ENCODE measurements around the gene CLBA1.

Gene CLBA1

GRCh38 chr14:104974665-104975390 is 10.8 kb upstream of the CLBA1 start:
- Histone ChIP-seq H3K4me3 (ENCODE audit: control insufficient read depth in 1 of 7, extremely low read depth in 1 of 7, insufficient read depth in 4 of 7, low read depth in 2 of 7, low read length in 6 of 7) (no peak overlapping the region), H3K27me3 (replicated peaks in 2 of 5; ENCODE audit: control insufficient read depth in 4 of 5, insufficient read depth in 5 of 5, low read length in 4 of 5) (peaks cover 0 to 28% (median 15%) of the 10 kb centered on the region in 5 experiments), H3K36me3 (ENCODE audit: control insufficient read depth in 4 of 4, insufficient read depth in 4 of 4, low read length in 3 of 4) (no peaks in the 10 kb centered on the region), H3K4me1 (ENCODE audit: control extremely low read depth in 1 of 4, control insufficient read depth in 4 of 4, insufficient read depth in 4 of 4, low read length in 3 of 4) (peaks cover 0 to 16% (median 13%) of the 10 kb centered on the region in 4 experiments), H3K27ac (ENCODE audit: insufficient read depth in 1 of 2, low read depth in 1 of 2, low read length in 2 of 2, poor library complexity in 1 of 2, severe bottlenecking in 2 of 2) (no peak overlapping the region), H3K9me3 (ENCODE audit: control extremely low read depth in 1 of 5, control insufficient read depth in 4 of 5, insufficient read depth in 2 of 5, low read depth in 1 of 5, low read length in 4 of 5) (no peaks in the 10 kb centered on the region)
- CTCF ChIA-PET: interaction anchor here (0.7 to 5.8 kb wide), 30 partner anchors 10 to 315 kb away, joined by 3 to 100 read pairs (median 4); partner anchors contain the start of genes CLBA1 and GPR132
- DNase-seq: no peak
- WGBS (ENCODE audit: insufficient coverage): 94% methylated on average over 11 of the region's 14 CpGs
- POLR2A ChIA-PET: no interaction called here

- 46% methylated on average over 19 of the region's 21 CpGs for WGBS (ENCODE audit: insufficient coverage)
- no peaks in the 10 kb centered on the region for H3K9me3 ChIP-seq (ENCODE audit: control extremely low read depth in 1 of 5, control insufficient read depth in 4 of 5, insufficient read depth in 2 of 5, low read depth in 1 of 5, low read length in 4 of 5)
- peaks cover 0 to 16% (median 13%) of the 10 kb centered on the region in 4 experiments for H3K4me1 ChIP-seq (ENCODE audit: control extremely low read depth in 1 of 4, control insufficient read depth in 4 of 4, insufficient read depth in 4 of 4, low read length in 3 of 4)
- no peak overlapping the region for H3K27ac ChIP-seq (ENCODE audit: insufficient read depth in 1 of 2, low read depth in 1 of 2, low read length in 2 of 2, poor library complexity in 1 of 2, severe bottlenecking in 2 of 2)
- peak; percentile 29 to 43 (median 41) for DNase-seq
- no peaks in the 10 kb centered on the region for H3K36me3 ChIP-seq (ENCODE audit: control insufficient read depth in 4 of 4, insufficient read depth in 4 of 4, low read length in 3 of 4)
- peaks cover 0 to 28% (median 18%) of the 10 kb centered on the region in 5 experiments for H3K27me3 ChIP-seq (replicated peaks in 2 of 5; ENCODE audit: control insufficient read depth in 4 of 5, insufficient read depth in 5 of 5, low read length in 4 of 5)
- ChIA-PET POLR2A (interaction anchor here (0.6 kb wide), 1 partner anchor 15 kb away, joined by 4 read pairs; no protein-coding TSS in a partner anchor), CTCF (interaction anchor here (0.6 to 5.8 kb wide), 25 partner anchors 10 to 315 kb away, joined by 3 to 100 read pairs (median 4); partner anchors contain the start of genes CLBA1 and GPR132)
- no peak overlapping the region for H3K4me3 ChIP-seq (ENCODE audit: control insufficient read depth in 1 of 7, extremely low read depth in 1 of 7, insufficient read depth in 4 of 7, low read depth in 2 of 7, low read length in 6 of 7)
These were observed 9.9 kb upstream of the CLBA1 start for GRCh38 chr14:104975481-104976197.

GRCh38 chr14:104976198-104977007 is 9.2 kb upstream of the CLBA1 start:
- Histone ChIP-seq H3K27ac (ENCODE audit: insufficient read depth in 1 of 2, low read depth in 1 of 2, low read length in 2 of 2, poor library complexity in 1 of 2, severe bottlenecking in 2 of 2) (no peak overlapping the region), H3K9me3 (ENCODE audit: control extremely low read depth in 1 of 5, control insufficient read depth in 4 of 5, insufficient read depth in 2 of 5, low read depth in 1 of 5, low read length in 4 of 5) (no peaks in the 10 kb centered on the region), H3K36me3 (ENCODE audit: control insufficient read depth in 4 of 4, insufficient read depth in 4 of 4, low read length in 3 of 4) (no peaks in the 10 kb centered on the region), H3K4me3 (ENCODE audit: control insufficient read depth in 1 of 7, extremely low read depth in 1 of 7, insufficient read depth in 4 of 7, low read depth in 2 of 7, low read length in 6 of 7) (no peak overlapping the region), H3K27me3 (replicated peaks in 2 of 5; ENCODE audit: control insufficient read depth in 4 of 5, insufficient read depth in 5 of 5, low read length in 4 of 5) (peaks cover 0 to 28% (median 18%) of the 10 kb centered on the region in 5 experiments), H3K4me1 (ENCODE audit: control extremely low read depth in 1 of 4, control insufficient read depth in 4 of 4, insufficient read depth in 4 of 4, low read length in 3 of 4) (peaks cover 0 to 16% (median 13%) of the 10 kb centered on the region in 4 experiments)
- CTCF ChIA-PET: interaction anchor here (0.8 to 5.8 kb wide), 16 partner anchors 11 to 314 kb away, joined by 3 to 100 read pairs (median 4); partner anchors contain the start of gene GPR132
- peak; percentile 70 to 84 (median 79) for DNase-seq
- POLR2A ChIA-PET: interaction anchor here (0.5 kb wide), 1 partner anchor 60 kb away, joined by 4 read pairs; no protein-coding TSS in a partner anchor
- WGBS (ENCODE audit: insufficient coverage): 43% methylated on average over 16 of the region's 21 CpGs

- H3K9me3 ChIP-seq (ENCODE audit: control extremely low read depth in 1 of 5, control insufficient read depth in 4 of 5, insufficient read depth in 2 of 5, low read depth in 1 of 5, low read length in 4 of 5): no peaks in the 10 kb centered on the region
- no peaks in the 10 kb centered on the region for H3K36me3 ChIP-seq (ENCODE audit: control insufficient read depth in 4 of 4, insufficient read depth in 4 of 4, low read length in 3 of 4)
- H3K27ac ChIP-seq (ENCODE audit: insufficient read depth in 1 of 2, low read depth in 1 of 2, low read length in 2 of 2, poor library complexity in 1 of 2, severe bottlenecking in 2 of 2): no peak overlapping the region
- DNase-seq: no peak
- POLR2A ChIA-PET: no interaction called here
- H3K27me3 ChIP-seq (replicated peaks in 2 of 5; ENCODE audit: control insufficient read depth in 4 of 5, insufficient read depth in 5 of 5, low read length in 4 of 5): peaks cover 0 to 28% (median 18%) of the 10 kb centered on the region in 5 experiments
- CTCF ChIA-PET: interaction anchor here (0.8 to 5.8 kb wide), 7 partner anchors 12 to 98 kb away, joined by 3 to 100 read pairs (median 8); no protein-coding TSS in a partner anchor
- WGBS (ENCODE audit: insufficient coverage): 95% methylated on average over 7 of the region's 11 CpGs
- H3K4me3 ChIP-seq (ENCODE audit: control insufficient read depth in 1 of 7, extremely low read depth in 1 of 7, insufficient read depth in 4 of 7, low read depth in 2 of 7, low read length in 6 of 7): peak overlapping the region in 4 of 7 experiments; percentile 44 to 74 (median 63)
- H3K4me1 ChIP-seq (ENCODE audit: control extremely low read depth in 1 of 4, control insufficient read depth in 4 of 4, insufficient read depth in 4 of 4, low read length in 3 of 4): peaks cover 0 to 16% (median 13%) of the 10 kb centered on the region in 4 experiments
These were observed 8.4 kb upstream of the CLBA1 start for GRCh38 chr14:104977008-104977680.

- Histone ChIP-seq H3K27me3 (replicated peaks in 2 of 5; ENCODE audit: control insufficient read depth in 4 of 5, insufficient read depth in 5 of 5, low read length in 4 of 5) (peaks cover 0 to 28% (median 18%) of the 10 kb centered on the region in 5 experiments), H3K36me3 (ENCODE audit: control insufficient read depth in 4 of 4, insufficient read depth in 4 of 4, low read length in 3 of 4) (no peaks in the 10 kb centered on the region), H3K27ac (ENCODE audit: insufficient read depth in 1 of 2, low read depth in 1 of 2, low read length in 2 of 2, poor library complexity in 1 of 2, severe bottlenecking in 2 of 2) (no peak within 1 kb of the TSS), H3K4me3 (ENCODE audit: control insufficient read depth in 1 of 7, extremely low read depth in 1 of 7, insufficient read depth in 4 of 7, low read depth in 2 of 7, low read length in 6 of 7) (peak within 1 kb of the TSS in 6 of 7 experiments; percentile 43 to 74 (median 57)), H3K9me3 (ENCODE audit: control extremely low read depth in 1 of 5, control insufficient read depth in 4 of 5, insufficient read depth in 2 of 5, low read depth in 1 of 5, low read length in 4 of 5) (no peaks in the 10 kb centered on the region), H3K4me1 (ENCODE audit: control extremely low read depth in 1 of 4, control insufficient read depth in 4 of 4, insufficient read depth in 4 of 4, low read length in 3 of 4) (peaks cover 0 to 16% (median 13%) of the 10 kb centered on the region in 4 experiments)
- peak; percentile 40 to 65 (median 61) for DNase-seq
- 3% methylated on average over 97 of the region's 111 CpGs for WGBS (ENCODE audit: insufficient coverage)
- POLR2A ChIA-PET: no interaction called here
- CTCF ChIA-PET: interaction anchor here (1.3 kb wide), 1 partner anchor 66 kb away, joined by 6 read pairs; no protein-coding TSS in a partner anchor
These were observed 7.6 kb upstream of the CLBA1 start, which contains the start of gene AHNAK2 for GRCh38 chr14:104977681-104978653. Gene AHNAK2 (minus strand): TSS chr14:104978374. CDS start chr14:104978237, 137 bp downstream.
